Medulla oblongata (tissue), 1 donor: Measurements from ENCODE around the gene BSND.
"Not testable (repeated sequence)": the region's sequence is repeated elsewhere in the genome, so short reads cannot be mapped to it uniquely, and the experiment has no call there.

Experiments
- DNase-seq: peaks from one replicate; pipeline ENCODE4 v3.0.0-alpha.2; 2015; ENCODE audit errors: extremely low spot score

BSND gene

GRCh38 chr1:55015731-55016620 is 17.2 kb downstream of the BSND start:
- DNase-seq: no peak

- DNase-seq: no peak
Observed at GRCh38 chr1:55018395-55018794, 19.7 kb downstream of the BSND start.

DNA sequence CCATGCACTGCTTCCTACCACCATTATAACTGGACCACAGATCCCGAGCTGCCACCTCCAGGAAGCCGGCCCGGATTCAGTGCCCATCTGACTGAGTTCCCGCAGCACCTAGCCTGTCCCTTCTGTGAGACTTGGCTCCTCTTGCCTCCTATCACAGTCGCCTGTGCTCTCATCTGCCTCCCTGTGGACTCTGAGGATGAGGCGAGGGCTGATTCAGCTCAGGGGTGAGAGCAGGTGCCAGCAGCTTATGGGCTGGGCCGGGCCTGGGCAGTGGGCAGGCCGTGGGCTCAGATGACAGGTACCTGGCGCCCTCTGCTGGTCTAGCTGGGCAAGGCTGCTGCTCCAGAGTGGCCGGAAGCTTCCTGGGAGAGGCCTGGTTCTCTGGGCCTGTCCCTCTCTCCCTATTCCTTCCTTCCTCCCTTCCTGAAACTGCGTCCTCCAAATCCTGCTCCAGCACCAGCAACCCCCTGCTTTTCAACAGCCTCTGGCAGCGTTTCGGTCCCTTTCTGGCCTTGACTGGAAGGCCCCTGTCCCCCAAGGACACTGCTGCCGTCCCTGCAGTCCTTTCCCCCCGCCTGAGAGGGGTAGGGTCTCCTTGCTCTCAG is 23.3 kb downstream of the BSND start:
- DNase-seq: peak; percentile 59

DNA sequence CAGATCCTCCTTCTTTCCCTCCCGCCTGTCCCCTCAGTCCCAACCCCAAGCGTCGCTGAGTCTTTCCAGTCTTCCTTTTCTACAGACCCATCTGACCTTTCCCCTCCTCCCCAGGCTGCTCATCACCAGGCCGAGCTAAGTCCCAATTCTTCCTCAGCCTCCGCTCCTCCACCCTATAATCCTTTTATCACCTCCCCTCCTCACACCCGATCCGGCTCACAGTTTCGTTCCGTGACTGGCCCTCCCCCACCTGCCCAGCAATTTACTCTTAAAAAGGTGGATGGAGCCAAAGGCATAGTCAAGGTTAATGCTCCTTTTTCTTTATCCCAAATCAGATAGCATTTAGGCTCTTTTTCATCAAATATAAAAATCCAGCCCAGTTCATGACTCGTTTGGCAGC is 25.4 kb downstream of the BSND start:
- not testable (repeated sequence) for DNase-seq

DNA sequence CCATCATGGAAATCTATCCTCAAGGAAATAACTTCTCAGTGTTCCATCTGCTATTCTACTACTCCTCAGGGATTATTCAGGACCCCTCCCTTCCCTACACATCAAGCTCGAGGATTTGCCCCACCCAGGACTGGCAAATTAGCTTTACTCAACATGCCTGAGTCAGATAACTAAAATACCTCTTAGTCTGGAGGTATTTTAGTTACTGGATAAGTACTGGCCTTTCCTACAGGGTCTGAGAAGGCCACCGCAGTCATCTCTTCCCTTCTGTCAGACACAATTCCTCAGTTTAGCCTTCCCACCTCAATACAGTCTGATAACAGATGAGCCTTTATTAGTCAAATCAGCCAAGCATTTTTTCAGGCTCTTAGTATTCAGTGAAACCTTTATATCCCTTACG is 27.9 kb downstream of the BSND start:
- not testable (repeated sequence) for DNase-seq

GRCh38 chr1:55031098-55031497 is 32.4 kb downstream of the BSND start:
- not testable (repeated sequence) for DNase-seq

DNA sequence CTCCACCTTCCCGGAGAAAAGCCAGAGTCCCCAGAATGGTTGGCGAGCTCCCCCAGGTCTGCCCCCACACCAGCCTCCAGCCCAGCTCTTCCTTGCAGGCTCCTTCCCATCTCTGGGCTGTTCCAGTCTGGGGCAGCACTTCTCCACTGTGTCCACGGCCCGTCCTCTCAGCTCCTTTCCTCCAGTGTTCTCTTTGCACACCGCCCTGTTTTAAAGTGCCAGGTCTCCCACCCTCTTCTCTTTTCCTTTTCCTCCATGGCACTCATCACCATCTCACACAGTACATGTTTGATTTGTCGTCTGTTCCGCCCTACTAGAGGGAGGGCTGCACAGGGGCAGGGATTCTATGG is 34.5 kb downstream of the BSND start:
- no peak for DNase-seq

DNA sequence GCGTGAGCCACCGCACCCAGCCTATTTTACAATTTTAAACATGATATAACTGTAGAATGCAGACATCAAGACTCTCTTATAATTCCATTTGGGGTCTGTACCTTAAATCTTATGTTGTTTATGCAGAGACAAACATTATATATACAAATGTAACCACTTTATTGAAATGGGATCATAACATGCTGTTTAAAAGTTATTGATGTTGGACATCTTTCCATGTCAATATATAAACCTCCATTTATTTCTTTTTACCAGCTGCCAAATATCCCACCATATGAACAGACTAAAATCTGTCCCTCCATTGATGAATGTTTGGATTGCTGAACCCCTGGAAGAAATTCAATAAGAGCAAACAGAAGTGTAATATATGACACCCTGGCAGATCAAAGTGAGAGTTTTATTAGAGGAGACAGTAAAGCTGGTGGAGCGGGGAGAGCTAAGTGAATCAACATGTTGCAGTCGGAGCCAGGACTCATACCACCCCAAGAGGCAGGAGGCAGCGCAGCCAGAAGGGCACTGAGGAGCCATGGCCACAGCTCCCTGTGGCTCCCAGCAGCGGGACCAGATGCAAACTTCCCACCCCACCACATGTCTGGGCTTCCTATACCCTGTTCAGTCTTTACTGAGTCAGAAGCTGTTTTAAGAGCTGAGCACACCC is 35.9 kb downstream of the BSND start:
- no peak for DNase-seq

DNA sequence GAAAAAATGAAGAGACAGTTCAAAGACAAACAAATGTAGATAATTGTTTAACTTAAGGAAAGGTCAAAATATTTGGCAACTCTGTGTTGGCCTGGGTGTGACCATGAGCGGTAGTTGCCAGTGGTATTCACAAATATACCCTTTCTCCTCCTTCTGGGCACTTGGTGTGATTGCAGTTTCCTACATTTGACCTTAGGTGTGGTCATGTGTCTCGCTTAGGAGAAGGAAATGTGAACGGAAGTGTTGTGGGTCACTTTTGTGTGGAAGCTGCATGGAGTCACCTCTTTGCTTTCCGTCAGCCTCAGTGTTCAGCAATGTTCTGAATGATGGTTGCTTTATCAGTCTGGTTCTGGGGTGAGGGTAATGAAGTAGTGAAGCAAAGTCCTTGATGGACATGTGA is 37.2 kb downstream of the BSND start:
- DNase-seq: no peak

DNA sequence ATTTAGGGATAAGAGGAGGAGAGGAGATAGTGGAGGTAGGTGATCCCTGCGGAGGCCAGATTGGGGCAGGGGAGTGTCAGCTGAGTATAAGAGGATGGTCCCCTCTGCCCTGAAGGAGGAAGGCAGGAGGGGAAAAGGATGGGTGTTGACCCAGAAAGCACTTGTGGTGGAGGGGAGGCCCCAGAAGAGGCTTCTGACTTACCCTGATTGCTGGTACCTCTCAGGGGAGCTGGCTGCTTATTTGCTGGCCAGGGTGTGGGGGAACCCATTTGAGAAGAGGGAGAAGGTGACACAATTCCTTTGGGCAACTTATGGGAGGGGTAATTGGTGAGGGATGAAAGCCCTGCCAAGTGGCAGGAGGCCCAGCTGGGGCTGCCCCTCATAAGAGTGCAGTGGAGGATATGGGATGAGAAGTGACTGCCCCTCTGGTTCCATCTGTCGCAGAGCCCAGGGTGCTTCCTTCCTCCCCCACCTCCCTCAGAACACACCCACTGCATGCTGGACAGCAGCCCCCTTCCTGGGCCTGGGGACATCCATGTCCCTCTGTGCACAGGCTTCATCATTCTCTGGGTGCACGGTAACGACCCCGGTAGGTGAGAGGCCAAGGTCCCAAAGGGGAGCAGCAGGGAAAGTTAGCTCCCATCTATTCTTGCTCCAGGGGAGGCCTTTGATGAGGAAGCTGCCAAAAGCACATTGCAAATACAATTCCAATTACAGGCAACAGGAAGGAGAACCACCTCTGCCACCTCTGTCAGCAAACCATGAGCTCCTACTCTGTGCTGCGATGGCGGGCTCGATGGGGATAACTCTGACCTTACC is 39.2 kb downstream of the BSND start:
- no peak for DNase-seq

- no peak for DNase-seq
Observed at GRCh38 chr1:55038552-55038838, 39.8 kb downstream of the BSND start.

DNA sequence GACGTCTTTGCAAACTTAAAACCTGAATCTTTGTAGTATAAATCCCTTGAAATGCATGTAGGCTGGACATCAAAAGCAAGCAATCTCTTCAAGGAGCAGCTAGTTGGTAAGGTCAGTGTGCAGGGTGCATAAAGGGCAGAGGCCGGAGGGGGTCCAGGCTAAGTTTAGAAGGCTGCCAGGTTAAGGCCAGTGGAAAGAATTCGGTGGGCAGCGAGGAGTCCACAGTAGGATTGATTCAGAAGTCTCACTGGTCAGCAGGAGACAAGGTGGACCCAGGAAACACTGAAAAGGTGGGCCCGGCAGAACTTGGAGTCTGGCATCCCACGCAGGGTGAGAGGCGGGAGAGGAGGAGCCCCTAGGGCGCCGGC is 40.2 kb downstream of the BSND start:
- no peak for DNase-seq

DNA sequence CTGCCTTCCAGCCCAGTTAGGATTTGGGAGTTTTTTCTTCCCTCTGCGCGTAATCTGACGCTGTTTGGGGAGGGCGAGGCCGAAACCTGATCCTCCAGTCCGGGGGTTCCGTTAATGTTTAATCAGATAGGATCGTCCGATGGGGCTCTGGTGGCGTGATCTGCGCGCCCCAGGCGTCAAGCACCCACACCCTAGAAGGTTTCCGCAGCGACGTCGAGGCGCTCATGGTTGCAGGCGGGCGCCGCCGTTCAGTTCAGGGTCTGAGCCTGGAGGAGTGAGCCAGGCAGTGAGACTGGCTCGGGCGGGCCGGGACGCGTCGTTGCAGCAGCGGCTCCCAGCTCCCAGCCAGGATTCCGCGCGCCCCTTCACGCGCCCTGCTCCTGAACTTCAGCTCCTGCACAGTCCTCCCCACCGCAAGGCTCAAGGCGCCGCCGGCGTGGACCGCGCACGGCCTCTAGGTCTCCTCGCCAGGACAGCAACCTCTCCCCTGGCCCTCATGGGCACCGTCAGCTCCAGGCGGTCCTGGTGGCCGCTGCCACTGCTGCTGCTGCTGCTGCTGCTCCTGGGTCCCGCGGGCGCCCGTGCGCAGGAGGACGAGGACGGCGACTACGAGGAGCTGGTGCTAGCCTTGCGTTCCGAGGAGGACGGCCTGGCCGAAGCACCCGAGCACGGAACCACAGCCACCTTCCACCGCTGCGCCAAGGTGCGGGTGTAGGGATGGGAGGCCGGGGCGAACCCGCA is 40.8 kb downstream of the BSND start, which contains the start of gene PCSK9:
Gene PCSK9 (plus strand): TSS at position 207 of the 741 bp plus-strand sequence. CDS start 290 bp downstream, at position 497.
- no peak for DNase-seq

- no peak for DNase-seq
Observed at GRCh38 chr1:55040083-55040932, 41.6 kb downstream of the BSND start.

DNA sequence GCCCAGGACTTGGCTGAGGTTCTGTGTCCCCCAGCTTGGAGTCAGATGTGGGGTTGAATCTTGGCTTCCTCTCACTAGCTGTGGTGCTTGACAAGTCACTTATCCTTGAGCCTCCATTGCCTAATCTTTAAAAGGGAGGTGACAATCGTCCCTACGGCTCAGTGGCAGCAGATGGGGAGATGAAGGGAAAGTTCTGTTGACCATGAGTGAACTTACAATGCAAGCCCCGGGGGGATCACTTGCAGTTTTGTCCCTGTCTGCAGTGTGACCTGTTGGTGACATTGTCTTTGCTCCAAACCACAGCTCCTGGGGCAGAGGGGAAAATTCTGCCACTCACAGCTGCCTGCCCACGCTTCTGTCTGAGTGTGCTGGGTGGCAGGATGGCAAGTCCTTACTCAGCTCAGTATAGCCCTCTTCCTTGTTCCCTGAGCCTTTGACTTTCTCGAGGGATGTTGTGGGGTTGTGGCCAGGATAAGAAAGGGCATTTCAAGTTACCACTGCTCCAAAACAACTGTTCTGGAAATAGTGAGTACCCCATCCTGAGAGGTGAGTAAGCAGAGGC is 42.3 kb downstream of the BSND start:
- no peak for DNase-seq

DNA sequence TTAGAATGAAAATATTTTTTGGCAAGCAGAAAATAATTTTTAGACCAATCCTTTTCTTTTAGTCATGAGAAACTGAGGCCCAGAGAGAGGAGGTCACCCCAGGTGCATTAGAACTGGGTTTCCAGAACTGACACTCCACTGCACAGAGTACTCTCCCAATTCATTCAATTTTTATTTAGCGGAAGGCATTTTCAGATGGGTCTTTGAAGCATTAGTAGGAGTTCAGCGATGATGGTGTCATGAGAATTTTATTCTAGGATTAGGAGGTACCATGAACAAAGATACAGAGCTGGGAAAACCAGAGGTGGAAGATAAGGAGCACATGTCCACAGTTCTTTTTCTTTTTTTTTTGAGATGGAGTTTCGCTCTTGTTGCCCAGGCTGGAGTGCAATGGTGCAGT is 42.9 kb downstream of the BSND start:
- no peak for DNase-seq

GRCh38 chr1:55043011-55043410 is 44.3 kb downstream of the BSND start:
- DNase-seq: no peak

DNA sequence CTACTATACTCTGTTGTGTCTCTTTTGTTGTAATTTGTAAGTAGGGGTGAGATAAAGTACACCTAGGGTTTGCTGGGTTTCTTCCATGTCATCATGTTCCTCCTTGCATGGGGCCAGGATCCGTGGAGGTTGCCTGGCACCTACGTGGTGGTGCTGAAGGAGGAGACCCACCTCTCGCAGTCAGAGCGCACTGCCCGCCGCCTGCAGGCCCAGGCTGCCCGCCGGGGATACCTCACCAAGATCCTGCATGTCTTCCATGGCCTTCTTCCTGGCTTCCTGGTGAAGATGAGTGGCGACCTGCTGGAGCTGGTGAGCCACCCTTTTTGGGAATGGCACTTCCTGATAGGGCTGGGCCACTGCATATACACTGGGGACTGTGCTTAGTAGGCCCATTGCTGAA is 45.0 kb downstream of the BSND start:
- DNase-seq: no peak

GRCh38 chr1:55044617-55045397 is 46.1 kb downstream of the BSND start:
- DNase-seq: no peak
